NCI-H128 (cell line): ENCODE results near the gene RTP5.
"Not testable (repeated sequence)": the region's sequence is repeated elsewhere in the genome, so short reads cannot be mapped to it uniquely, and the experiment has no call there.

ENCODE experiments used
- DNase-seq: peaks from one replicate; lab custom pipeline; 2025; ENCODE audit not compliant: unreplicated experiment; lab: John Stamatoyannopoulos, UW

The RTP5 gene

GRCh38 chr2:241900251-241901017 lies 30.9 kb downstream of the RTP5 start:
- DNase-seq: no peak

DNA sequence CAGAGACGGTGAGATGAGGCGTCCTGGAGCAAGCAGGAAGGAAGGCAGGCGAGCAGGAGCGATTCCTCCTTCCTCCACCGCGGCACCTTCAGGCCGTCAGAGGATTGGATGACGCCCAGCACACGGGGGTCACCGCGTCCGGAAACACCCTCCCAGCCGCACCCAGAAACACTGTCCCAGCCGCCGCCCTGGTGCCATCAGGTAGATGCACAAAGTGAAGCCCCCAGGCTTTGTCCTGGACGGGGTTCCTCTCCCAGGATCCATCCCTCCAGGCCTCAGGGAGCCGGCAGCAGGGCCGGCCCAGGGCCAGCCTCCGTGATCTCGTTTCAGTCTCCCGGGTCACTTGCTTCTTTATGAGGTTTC lies 31.5 kb downstream of the RTP5 start:
- DNase-seq: no peak

DNA sequence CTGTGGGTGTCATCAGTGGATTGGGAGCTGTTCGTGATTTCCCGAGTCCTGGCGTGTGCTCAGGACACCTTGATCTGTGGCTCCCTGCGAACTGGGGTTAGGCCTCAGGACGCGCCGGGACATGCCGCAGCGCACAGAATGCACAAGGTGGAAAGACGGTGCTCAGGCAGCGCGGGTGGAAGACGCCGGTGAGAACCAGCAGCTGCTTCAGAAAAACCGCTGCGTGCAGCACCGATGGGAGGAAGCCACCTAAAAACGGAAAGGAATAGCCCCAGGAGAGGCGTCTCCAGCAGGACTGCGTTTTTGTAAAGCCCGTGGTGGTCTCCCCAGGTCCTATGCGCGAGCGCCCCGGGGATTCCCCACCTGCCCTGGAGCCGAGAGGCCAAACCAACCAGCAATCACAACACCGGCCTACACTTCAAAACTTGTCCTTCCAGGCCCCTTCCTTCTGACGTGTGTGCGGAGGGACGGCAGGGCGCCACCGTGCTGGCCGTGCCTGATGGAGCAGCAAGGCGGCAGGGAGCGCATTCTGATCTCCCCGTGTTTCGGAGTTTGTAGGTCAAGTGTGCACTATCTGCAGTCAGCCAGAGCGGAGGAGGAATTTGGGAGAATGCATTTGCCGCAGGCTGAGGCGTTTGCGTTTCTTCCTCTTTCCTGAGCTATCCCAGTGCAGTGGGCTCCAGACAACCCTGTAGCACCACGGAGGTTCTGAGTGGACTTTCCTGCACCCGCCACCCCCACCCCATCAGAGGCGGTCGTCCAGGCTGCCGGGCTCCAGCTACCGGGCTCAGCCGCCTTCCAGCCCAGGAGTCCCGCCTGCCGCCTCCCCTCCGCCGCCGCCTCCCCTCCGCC lies 32.2 kb downstream of the RTP5 start:
- DNase-seq: no peak

DNA sequence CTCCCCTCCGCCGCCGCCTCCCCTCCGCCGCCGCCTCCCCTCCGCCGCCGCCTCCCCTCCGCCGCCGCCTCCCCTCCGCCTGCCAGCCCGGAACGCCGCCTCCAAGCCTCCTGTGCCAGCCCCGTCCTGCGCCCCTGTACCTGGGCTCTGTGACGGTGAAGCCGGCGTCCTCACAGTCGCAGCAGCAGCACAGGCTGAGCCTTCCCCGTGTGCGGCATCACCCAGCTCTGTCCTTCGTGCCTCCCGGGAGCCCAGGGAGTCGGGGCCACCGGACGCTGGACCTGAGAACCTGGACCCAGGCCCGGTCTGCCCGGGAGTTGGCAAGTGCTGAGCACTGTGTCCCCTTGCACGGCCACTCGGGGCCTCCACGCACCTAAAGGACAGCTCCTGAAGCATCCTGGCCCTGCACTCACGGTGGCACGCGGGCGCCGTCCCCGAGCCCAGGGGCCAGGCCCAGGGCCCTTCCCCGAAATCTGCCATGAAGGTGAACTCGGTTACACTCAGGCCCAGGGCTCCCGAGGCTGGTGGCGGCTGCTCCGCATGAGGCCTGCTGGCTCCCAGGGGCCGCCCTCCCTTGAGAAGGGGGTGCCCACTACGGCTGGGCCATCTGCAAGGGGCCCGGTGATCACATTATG lies 32.9 kb downstream of the RTP5 start:
- DNase-seq: no peak

GRCh38 chr2:241903121-241904010 lies 33.8 kb downstream of the RTP5 start:
- no peak for DNase-seq

DNA sequence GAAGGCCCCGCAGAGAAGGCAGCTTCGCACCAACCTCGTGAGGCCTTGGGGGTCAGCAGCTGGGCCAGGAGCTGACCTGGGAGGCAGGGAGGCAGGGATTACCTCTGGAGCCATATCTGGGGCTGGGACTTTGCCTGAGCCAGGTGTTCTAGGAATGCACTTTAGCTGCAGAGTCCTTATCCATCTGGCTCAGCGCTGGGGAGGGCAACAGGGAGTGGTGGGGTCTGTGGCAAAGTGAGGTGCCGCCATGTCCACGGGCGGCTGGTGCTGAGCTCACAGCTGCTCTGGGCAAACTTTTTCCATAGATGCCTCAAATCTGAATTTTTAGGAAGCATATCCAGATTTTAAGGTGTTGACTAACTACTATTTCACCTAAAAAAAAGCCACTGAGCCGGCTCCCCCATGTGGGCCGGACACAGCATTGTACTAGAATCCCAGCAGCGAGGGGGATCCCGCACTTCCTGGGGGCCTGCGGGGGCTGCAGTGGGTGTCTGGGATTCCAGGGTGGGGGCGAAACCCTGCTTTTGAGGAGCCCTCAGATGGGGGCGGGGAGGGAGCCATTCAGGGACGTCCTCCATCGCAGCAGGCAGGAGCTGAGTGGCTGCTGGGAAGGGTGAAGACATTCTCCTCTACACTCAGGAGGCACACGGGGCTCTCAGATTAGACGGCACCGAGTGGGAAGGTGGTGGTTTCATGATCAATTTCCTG lies 34.6 kb downstream of the RTP5 start:
- DNase-seq: no peak

GRCh38 chr2:241904791-241905710 lies 35.5 kb downstream of the RTP5 start:
- DNase-seq: no peak

DNA sequence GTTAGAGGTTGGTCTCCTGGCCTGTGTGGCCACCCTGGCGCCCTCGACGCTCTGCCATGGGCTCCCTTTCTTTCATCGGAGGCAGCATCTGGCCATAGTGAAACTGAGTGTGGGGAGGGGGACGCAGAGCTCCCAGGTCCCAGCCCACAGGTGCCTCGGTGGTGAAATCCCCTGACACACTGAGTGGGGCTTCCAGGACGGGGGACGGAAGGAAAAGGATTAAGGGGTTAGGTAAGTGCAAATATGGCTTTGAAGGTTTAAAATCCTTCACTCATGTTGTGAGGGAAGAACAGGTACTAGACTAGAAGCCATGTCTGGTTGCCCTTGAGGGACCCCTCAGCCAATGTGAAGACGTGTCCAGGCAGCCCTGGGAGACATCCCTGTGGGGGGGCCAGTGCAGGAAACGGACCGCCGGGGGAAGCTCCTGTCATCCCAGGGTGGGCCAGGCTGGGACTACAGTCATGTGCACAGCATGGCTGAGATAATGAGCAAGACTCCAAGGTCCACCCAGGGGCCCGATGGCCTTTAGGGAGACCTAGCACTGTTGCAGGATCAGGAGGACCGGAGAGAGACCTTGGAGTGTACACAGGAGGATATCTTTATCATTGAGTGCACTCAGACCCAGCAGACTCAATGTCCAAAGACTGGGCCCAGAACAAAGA lies 36.3 kb downstream of the RTP5 start:
- no peak for DNase-seq

- not testable (repeated sequence) for DNase-seq
These were observed 36.8 kb downstream of the RTP5 start for GRCh38 chr2:241906378-241906770.

DNA sequence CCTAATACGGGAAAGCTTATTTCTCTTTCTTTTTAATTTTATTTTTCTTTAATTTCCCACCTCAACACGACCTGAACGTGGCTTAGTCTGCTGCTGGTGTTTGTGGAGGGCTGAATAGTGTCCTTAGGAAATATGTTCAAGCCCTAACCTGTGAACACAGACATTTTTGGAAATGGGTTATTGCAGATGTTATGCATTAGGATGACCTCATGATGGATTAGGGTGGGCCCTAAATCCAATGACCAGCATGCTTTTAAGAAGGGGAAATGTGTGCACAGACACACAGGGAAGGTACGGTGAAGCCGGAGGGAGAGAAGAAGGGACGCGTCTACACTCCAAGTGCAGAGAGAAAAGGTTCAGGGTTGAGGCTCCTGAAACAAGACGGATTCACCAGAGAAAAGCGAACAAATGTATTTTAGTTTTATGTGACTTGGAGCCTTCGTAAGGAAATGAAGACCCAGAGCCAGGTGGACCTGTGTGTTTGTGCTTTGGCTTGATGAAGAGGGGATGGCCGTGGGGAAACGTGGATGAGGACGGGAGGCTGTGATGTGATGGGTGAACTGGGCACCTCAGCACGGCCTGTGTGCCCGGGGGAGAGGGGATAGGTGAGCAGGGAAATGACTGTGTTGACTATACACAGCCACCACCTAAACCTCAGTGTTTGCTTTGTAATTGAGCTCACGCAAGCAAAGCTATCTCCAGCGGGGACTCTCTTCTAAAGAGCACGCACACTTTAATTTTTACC lies 37.5 kb downstream of the RTP5 start:
- no peak for DNase-seq

DNA sequence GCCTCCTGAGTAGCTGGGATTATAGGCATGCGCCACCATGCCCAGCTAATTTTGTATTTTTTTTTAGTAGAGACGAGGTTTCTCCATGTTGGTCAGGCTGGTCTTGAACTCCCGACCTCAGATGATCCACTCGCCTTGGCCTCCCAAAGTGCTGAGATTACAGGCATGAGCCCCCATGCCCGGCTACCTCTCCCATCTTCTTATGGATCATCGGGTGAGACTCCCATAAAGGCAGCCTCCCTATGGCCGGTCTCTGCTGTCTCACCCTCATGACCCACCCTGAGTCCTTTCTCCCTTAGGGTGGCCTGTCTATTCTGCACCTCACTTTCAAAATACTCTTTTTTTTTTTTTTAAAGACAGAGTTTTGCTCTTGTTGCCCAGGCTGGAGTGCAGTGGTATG lies 38.3 kb downstream of the RTP5 start:
- DNase-seq: not testable (repeated sequence)

- DNase-seq: no peak
These were observed 39.3 kb downstream of the RTP5 start for GRCh38 chr2:241908686-241909420.

DNA sequence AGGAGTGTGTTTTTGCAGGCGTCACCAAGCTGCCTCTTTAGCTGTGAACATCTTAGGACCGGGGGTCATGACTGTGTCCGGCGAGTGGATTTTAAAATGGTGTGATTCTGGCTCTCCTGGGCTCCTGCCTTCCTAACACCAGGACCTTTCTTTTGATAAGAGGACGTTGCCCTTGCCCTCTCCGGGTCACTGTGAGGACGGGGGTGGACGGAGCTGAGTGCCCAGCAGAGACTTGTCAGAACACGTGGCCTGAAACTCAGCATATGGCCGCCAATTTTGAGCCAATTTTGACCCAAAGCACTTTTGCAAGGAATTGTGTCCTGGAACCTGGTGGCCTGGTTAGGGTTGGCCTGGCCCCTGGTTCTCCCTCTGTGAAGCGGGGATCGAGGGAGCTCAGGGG lies 40.2 kb downstream of the RTP5 start:
- DNase-seq: no peak

DNA sequence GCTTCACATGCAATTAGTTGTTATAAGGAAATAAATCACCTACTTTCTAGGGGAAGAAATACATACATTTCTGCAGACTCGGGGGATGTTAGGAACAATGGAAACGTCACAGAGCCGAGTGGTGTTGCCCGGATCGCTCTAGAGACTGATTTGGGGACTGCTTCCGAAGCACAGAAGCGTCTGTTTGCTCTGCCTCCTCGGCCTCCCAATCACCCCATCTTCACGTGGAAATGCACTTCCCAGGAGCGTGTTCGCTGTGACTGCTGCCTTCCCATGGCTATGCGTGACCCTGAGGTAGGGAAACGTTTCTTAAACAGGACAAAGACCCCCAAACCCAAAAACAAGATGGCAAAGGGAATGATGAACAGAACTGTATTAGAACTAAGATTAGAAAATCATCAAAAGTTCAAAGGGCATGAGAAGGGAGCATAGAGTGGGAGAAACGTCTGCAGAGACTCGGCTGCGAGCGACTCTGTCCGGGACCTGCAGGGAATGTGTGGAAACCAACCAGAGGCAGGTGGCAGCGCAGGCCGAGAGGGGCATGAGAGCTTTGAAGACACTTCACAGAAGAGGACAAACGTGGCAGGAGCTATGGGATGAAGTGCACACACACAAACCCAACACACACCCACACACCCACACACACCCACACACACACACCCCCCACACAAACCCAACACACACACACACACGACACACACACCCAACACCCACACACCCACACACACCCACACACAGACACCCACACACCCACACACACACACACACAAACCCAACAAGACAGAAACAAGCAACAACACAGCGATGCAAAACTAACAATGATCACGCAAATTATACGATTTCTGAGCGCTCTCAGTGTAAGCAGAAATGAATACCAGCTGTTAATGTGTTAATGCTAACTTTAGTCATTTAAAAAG lies 41.3 kb downstream of the RTP5 start:
- no peak for DNase-seq

GRCh38 chr2:241911551-241911950 lies 42.0 kb downstream of the RTP5 start:
- DNase-seq: no peak

DNA sequence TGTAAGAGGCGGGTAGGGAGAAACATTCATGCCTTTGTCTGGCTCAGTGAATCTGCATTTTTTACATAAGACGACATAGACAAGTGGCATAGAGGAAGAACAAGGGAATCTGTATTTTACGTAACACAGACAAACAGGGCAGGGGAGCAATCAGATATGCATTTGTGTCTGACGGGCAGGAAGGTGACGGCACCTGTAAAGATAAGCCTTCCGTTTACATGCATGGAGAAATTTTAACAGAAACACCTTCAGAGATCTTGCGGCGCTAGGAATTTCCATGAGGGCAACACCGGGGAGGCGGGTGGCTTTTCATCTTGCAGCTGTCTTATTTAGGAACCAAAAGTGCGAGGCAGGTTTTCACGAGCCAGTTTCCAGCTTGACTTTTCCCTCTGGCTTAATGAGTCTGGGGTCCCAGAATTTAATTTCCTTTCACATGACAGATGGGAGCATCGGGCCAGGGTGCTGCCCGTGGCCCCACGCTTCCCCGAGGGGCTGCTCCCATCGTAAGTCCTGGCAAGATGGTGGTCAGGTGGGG lies 42.6 kb downstream of the RTP5 start:
- no peak for DNase-seq
